PC-3 (cell line): ENCODE results near the gene CD40. TPM values are rescaled to one million over a fixed set of nuclear protein-coding genes. Genes with fewer than 3 reads are reported as not detected.
"Not testable (repeated sequence)": the region's sequence is repeated elsewhere in the genome, so short reads cannot be mapped to it uniquely, and the experiment has no call there.

ENCODE experiments used
- ATAC-seq: fragments of 200-7000 bp; cut with Tn5 transposase; 2 replicates; pipeline ENCODE4 v1.9.1; 2020; ENCODE audit warnings: mild to moderate bottlenecking, moderate library complexity
- BruUV-seq: library from RNA; stranded (reverse); fragments of 400-500 nt; replicated peaks from 2 replicates; lab custom pipeline; 2021; lab: Mats Ljungman, UMichigan
- CTCF ChIA-PET: fragments of 300-600 bp; sonication (Branson Sonifier 250); formaldehyde crosslinking; loops from one replicate; lab custom pipeline; 2022; ENCODE audit warnings: antibody characterized with exemption; lab: Charles Lee
- POLR2A ChIA-PET: fragments of 300-600 bp; sonication (Branson Sonifier 250); formaldehyde crosslinking; loops from one replicate; lab custom pipeline; 2022; ENCODE audit warnings: antibody characterized with exemption; ENCODE audit not compliant: unreplicated experiment; lab: Charles Lee
- DNase-seq: peaks from one replicate; pipeline ENCODE4 v3.0.0-alpha.2; 2015
- H2AFZ ChIP-seq: fragments of 300-600 bp; sonication (generic); 2 replicates; pipeline ENCODE4 v1.6.0; 2016; ENCODE audit warnings: antibody characterized with exemption, low read length
- H3F3A ChIP-seq: fragments of 300-600 bp; sonication (generic); one replicate; pipeline ENCODE4 v1.6.0; 2017; ENCODE audit warnings: antibody characterized with exemption, low read length, control low read depth, mild to moderate bottlenecking; ENCODE audit not compliant: unreplicated experiment
- H3K27ac ChIP-seq: fragments of 300-600 bp; sonication (generic); 2 replicates; pipeline ENCODE4 v1.5.1; 2016; ENCODE audit warnings: mild to moderate bottlenecking, low read length
- H3K27me3 ChIP-seq: fragments of 300-600 bp; sonication (generic); 2 replicates; pipeline ENCODE4 v1.6.1; 2016; ENCODE audit warnings: low read length, mixed read lengths
- H3K36me3 ChIP-seq: fragments of 300-600 bp; sonication (generic); 2 replicates; pipeline ENCODE4 v1.6.1; 2016; ENCODE audit warnings: low read depth, mixed run types, low read length, mixed read lengths
- H3K4me1 ChIP-seq: fragments of 300-600 bp; sonication (generic); 2 replicates; pipeline ENCODE4 v1.5.1; 2016; ENCODE audit warnings: low read length; ENCODE audit not compliant: insufficient read depth
- H3K4me2 ChIP-seq: fragments of 300-600 bp; sonication (generic); 2 replicates; pipeline ENCODE4 v1.6.0; 2016; ENCODE audit warnings: low read length
- H3K4me3 ChIP-seq: fragments of 300-600 bp; sonication (generic); 2 replicates; pipeline ENCODE4 v1.5.1; 2016; ENCODE audit warnings: mild to moderate bottlenecking, low read length, mixed read lengths
- H3K79me2 ChIP-seq: fragments of 300-600 bp; sonication (generic); 2 replicates; pipeline ENCODE4 v1.6.1; 2017; ENCODE audit warnings: low read length, mixed read lengths
- H3K9ac ChIP-seq: fragments of 300-600 bp; sonication (generic); 2 replicates; pipeline ENCODE4 v1.6.0; 2016; ENCODE audit warnings: mild to moderate bottlenecking, low read length
- H3K9me2 ChIP-seq: fragments of 300-600 bp; sonication (generic); replicated peaks from 2 replicates; pipeline ENCODE4 v1.6.1; 2016; ENCODE audit warnings: mixed run types, low read length, mixed read lengths
- H3K9me3 ChIP-seq: fragments of 300-600 bp; sonication (generic); 2 replicates; pipeline ENCODE4 v1.6.1; 2016; ENCODE audit warnings: low read length, mixed read lengths
- H4K20me1 ChIP-seq: fragments of 300-600 bp; sonication (generic); 2 replicates; pipeline ENCODE4 v1.6.1; 2016; ENCODE audit warnings: low read length, mixed read lengths
- CTCF ChIP-seq: fragments of 300-600 bp; sonication (generic); conservative IDR thresholded peaks from 2 replicates; pipeline ENCODE4 v1.5.1; 2017; ENCODE audit warnings: antibody characterized with exemption, low read depth, mild to moderate bottlenecking, low read length
- EZH2 ChIP-seq: fragments of 300-600 bp; sonication (generic); IDR thresholded peaks from one replicate; pipeline ENCODE4 v1.6.1; 2017; ENCODE audit warnings: antibody characterized with exemption, mild to moderate bottlenecking, low read length; ENCODE audit not compliant: unreplicated experiment
- EZH2phosphoT487 ChIP-seq: fragments of 300-600 bp; sonication (generic); IDR thresholded peaks from 2 replicates; pipeline ENCODE4 v1.6.1; 2018; ENCODE audit warnings: mild to moderate bottlenecking, antibody characterized with exemption, low read length, borderline replicate concordance
- intact Hi-C: fragments of 100-400 bp; cut with micrococcal nuclease; formaldehyde crosslinking; loops from 2 replicates; pipeline ENCODE4 v1.9.0; 2023
- total RNA-seq: library from RNA; depleted of rRNA; stranded (reverse); fragments of >200 nt; gene quantifications from 2 replicates; pipeline ENCODE4 v1.2.3, GENCODE V29; 2014

The CD40 gene
- total RNA-seq, 1 experiment from 2014 or later: 4.6 TPM

GRCh38 chr20:46093531-46093930, 24.6 kb upstream of the CD40 start:
- H2AFZ ChIP-seq: no peak overlapping the region
- H3K79me2 ChIP-seq: peaks cover 10% of the 10 kb centered on the region
- H3K9me3 ChIP-seq: no peaks in the 10 kb centered on the region
- no peak for ATAC-seq
- H3K4me3 ChIP-seq: no peak overlapping the region
- peaks cover 7% of the 10 kb centered on the region for H4K20me1 ChIP-seq
- 0 out of 2 replicates have a peak, but pooled peaks cover 4% of the 10 kb centered on the region for H3K4me1 ChIP-seq
- H3K9me2 ChIP-seq: no peaks in the 10 kb centered on the region
- ChIA-PET POLR2A (no interaction called here), CTCF (no interaction called here)
- TF ChIP-seq EZH2phosphoT487: no peak
- TF ChIP-seq CTCF: peak; percentile 53
- H3K9ac ChIP-seq: no peak overlapping the region
- intact Hi-C loops: no loop called here
- BruUV-seq: no TSS peak
- DNase-seq: peak; percentile 41
- H3K27ac ChIP-seq: no peak overlapping the region
- no peak overlapping the region for H3K4me2 ChIP-seq
- H3K36me3 ChIP-seq: no peaks in the 10 kb centered on the region
- H3F3A ChIP-seq: no peaks in the 10 kb centered on the region
- peaks cover 2% of the 10 kb centered on the region for H3K27me3 ChIP-seq

- H3K9me2 ChIP-seq: no peaks in the 10 kb centered on the region
- H3K79me2 ChIP-seq: no peaks in the 10 kb centered on the region
- peaks cover 44% of the 10 kb centered on the region for H3K27me3 ChIP-seq
- no peaks in the 10 kb centered on the region for H3K9me3 ChIP-seq
- H3K4me1 ChIP-seq: no peaks in the 10 kb centered on the region
- no peaks in the 10 kb centered on the region for H3K36me3 ChIP-seq
- H3K4me3 ChIP-seq: no peak overlapping the region
- BruUV-seq: no TSS peak
- H3K27ac ChIP-seq: no peak overlapping the region
- intact Hi-C loops: no loop called here
- H4K20me1 ChIP-seq: no peaks in the 10 kb centered on the region
- TF ChIP-seq CTCF (no peak), EZH2phosphoT487 (no peak), EZH2 (no peak)
- H3K4me2 ChIP-seq: no peak overlapping the region
- no peak for DNase-seq
- CTCF ChIA-PET: interaction anchor here (0.5 kb wide), 1 partner anchor 129 kb away, joined by 3 read pairs; no protein-coding TSS in a partner anchor
- H3F3A ChIP-seq: no peaks in the 10 kb centered on the region
- POLR2A ChIA-PET: no interaction called here
- no peak overlapping the region for H3K9ac ChIP-seq
- no peak overlapping the region for H2AFZ ChIP-seq
- ATAC-seq: no peak
Observed at GRCh38 chr20:46099491-46100287, 18.4 kb upstream of the CD40 start.

- H3K4me2 ChIP-seq, H3F3A ChIP-seq, H3K36me3 ChIP-seq, H3K4me3 ChIP-seq, BruUV-seq, DNase-seq, H3K79me2 ChIP-seq, H2AFZ ChIP-seq, H3K4me1 ChIP-seq, ATAC-seq, H3K9me3 ChIP-seq, H3K9ac ChIP-seq, H3K9me2 ChIP-seq, H3K27ac ChIP-seq, intact Hi-C loops, POLR2A ChIA-PET, H4K20me1 ChIP-seq: not testable (repeated sequence)
- CTCF ChIA-PET: interaction anchor here (0.5 kb wide), 1 partner anchor 129 kb away, joined by 3 read pairs; no protein-coding TSS in a partner anchor
- peaks cover 51% of the 10 kb centered on the region for H3K27me3 ChIP-seq
Observed at GRCh38 chr20:46100444-46100843, 17.7 kb upstream of the CD40 start.
